Measurements from ENCODE around the gene LIMS2.

Gene LIMS2

GRCh38 chr2:127596311-127597045 lies 78.9 kb downstream of the LIMS2 start:
- no peak for DNase-seq

GRCh38 chr2:127594116-127594591 lies 81.2 kb downstream of the LIMS2 start:
- no peak for DNase-seq

GRCh38 chr2:127593228-127594115 lies 81.9 kb downstream of the LIMS2 start:
- no peak for DNase-seq

- no peak for DNase-seq
Measured at GRCh38 chr2:127592761-127593227, 82.5 kb downstream of the LIMS2 start.

GRCh38 chr2:127591221-127591923 lies 84.0 kb downstream of the LIMS2 start:
- peak; percentile 62 for DNase-seq

- no peak for DNase-seq
Measured at GRCh38 chr2:127590386-127591190, 84.7 kb downstream of the LIMS2 start.

GRCh38 chr2:127589841-127590240 lies 85.5 kb downstream of the LIMS2 start:
- DNase-seq, result no peak

- DNase-seq, result no peak
Measured at GRCh38 chr2:127589358-127589757, 86.0 kb downstream of the LIMS2 start.

Data from CD4-positive, alpha-beta T cell treated with Interleukin-21 for 1 hour (primary cell).